Measurements from ENCODE around the gene FOS.

Gene FOS

GRCh38 chr14:75315144-75315543 is 36.5 kb downstream of the FOS start:
- H3K36me3 Mint-ChIP-seq, result no peaks in the 10 kb centered on the region
- DNase-seq, result no peak
- H3K27me3 Mint-ChIP-seq, result peaks cover 27% of the 10 kb centered on the region
- no peak overlapping the region for H3K27ac Mint-ChIP-seq
- H3K4me3 Mint-ChIP-seq, result no peak overlapping the region
- H3K4me1 Mint-ChIP-seq, result peaks cover 5% of the 10 kb centered on the region
- no peaks in the 10 kb centered on the region for H3K9me3 Mint-ChIP-seq
- CTCF ChIA-PET, result interaction anchor here (4.5 kb wide), 1 partner anchor 139 kb away, joined by 21 read pairs; no protein-coding TSS in a partner anchor

DNA sequence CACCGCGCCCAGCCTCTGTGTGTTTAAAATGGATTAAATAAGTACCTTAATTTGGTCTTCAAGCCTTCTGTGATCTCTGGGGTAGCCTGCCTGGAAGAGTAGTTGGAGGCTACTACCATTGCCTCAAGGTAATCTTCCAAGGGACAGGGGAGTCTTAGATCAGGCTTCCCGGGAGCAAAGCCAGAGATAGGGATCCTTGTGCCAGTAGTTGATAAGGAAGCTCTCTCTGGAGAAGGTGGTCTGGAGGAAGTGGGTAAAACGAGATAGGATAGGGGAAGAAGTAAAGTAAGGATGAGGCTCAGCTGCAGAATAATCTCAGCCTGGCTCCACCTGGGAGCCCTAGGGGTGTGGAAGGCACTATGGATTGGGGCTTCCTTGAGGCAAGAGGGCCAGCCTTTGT is 38.5 kb downstream of the FOS start:
- Mint-ChIP-seq H3K36me3 (no peaks in the 10 kb centered on the region), H3K4me1 (peaks cover 5% of the 10 kb centered on the region), H3K27me3 (peaks cover 30% of the 10 kb centered on the region), H3K27ac (no peak overlapping the region), H3K9me3 (no peaks in the 10 kb centered on the region), H3K4me3 (no peak overlapping the region)
- CTCF ChIA-PET, result interaction anchor here (0.9 to 1.0 kb wide), 2 partner anchors 170 to 571 kb away, joined by 3 to 4 read pairs; no protein-coding TSS in a partner anchor
- no peak for DNase-seq

- CTCF ChIA-PET, result interaction anchor here (0.8 kb wide), 1 partner anchor 24 kb away, joined by 3 read pairs; no protein-coding TSS in a partner anchor
- Mint-ChIP-seq H3K36me3 (no peaks in the 10 kb centered on the region), H3K27me3 (peaks cover 39% of the 10 kb centered on the region), H3K27ac (no peak overlapping the region), H3K4me1 (peaks cover 5% of the 10 kb centered on the region), H3K9me3 (no peaks in the 10 kb centered on the region), H3K4me3 (no peak overlapping the region)
- DNase-seq, result no peak
Observed at GRCh38 chr14:75318353-75318752, 39.7 kb downstream of the FOS start.

DNA sequence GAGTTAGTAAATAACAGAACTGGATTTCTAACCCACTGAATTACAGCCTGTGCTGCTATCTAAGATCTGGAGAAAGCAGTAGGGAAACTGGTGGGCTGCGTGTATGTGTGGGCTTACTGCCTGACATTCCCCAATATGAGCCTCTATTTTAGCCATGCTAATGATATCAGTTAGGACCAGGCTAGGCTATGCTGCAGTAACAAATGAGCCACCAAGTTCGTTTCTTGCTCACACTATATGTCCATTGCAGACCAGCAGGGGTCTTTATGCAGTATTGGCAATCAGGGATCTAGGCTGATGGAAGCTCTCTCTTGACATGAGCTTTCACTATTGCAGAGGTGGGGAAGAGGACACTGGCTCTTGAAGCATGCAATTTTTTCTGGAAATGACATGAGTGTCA is 40.4 kb downstream of the FOS start:
- no peak overlapping the region for H3K27ac Mint-ChIP-seq
- no peaks in the 10 kb centered on the region for H3K9me3 Mint-ChIP-seq
- H3K36me3 Mint-ChIP-seq, result no peaks in the 10 kb centered on the region
- H3K27me3 Mint-ChIP-seq, result peaks cover 39% of the 10 kb centered on the region
- CTCF ChIA-PET, result interaction anchor here (1.2 kb wide), 1 partner anchor 135 kb away, joined by 3 read pairs; no protein-coding TSS in a partner anchor
- DNase-seq, result no peak
- H3K4me1 Mint-ChIP-seq, result peaks cover 5% of the 10 kb centered on the region
- no peak overlapping the region for H3K4me3 Mint-ChIP-seq

GRCh38 chr14:75320196-75320595 is 41.6 kb downstream of the FOS start:
- peaks cover 3% of the 10 kb centered on the region for H3K4me1 Mint-ChIP-seq
- DNase-seq, result no peak
- no peak overlapping the region for H3K4me3 Mint-ChIP-seq
- no peak overlapping the region for H3K27ac Mint-ChIP-seq
- peaks cover 41% of the 10 kb centered on the region for H3K27me3 Mint-ChIP-seq
- no peaks in the 10 kb centered on the region for H3K36me3 Mint-ChIP-seq
- H3K9me3 Mint-ChIP-seq, result no peaks in the 10 kb centered on the region
- CTCF ChIA-PET, result no interaction called here

DNA sequence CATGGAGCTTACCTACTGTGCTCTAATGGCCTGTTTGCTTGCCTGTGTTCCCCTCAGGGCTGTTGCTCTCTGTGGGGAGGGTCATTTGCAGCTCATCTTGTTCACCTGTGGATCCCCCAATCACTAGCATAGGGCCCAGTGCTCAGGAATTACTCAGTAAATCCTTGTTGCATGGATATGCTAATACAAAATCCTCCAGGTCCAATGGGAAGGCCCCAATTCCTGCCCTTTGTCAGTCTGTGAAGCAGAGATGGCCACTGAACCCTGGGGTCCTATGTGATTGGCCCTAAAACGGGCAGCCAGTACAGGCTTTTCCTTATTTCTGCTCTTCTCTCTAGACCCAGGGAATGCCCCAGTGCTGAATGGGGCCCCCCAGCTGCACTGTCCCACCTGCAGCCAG is 44.1 kb downstream of the FOS start:
- no peaks in the 10 kb centered on the region for H3K9me3 Mint-ChIP-seq
- CTCF ChIA-PET, result interaction anchor here (1.1 kb wide), 1 partner anchor 131 kb away, joined by 5 read pairs; no protein-coding TSS in a partner anchor
- peaks cover 27% of the 10 kb centered on the region for H3K27me3 Mint-ChIP-seq
- H3K27ac Mint-ChIP-seq, result no peak overlapping the region
- no peak overlapping the region for H3K4me3 Mint-ChIP-seq
- H3K36me3 Mint-ChIP-seq, result no peaks in the 10 kb centered on the region
- DNase-seq, result no peak
- H3K4me1 Mint-ChIP-seq, result no peaks in the 10 kb centered on the region

- CTCF ChIA-PET, result interaction anchor here (1.0 kb wide), 1 partner anchor 130 kb away, joined by 4 read pairs; no protein-coding TSS in a partner anchor
- Mint-ChIP-seq H3K4me1 (no peaks in the 10 kb centered on the region), H3K27ac (no peak overlapping the region), H3K27me3 (peaks cover 25% of the 10 kb centered on the region), H3K36me3 (no peaks in the 10 kb centered on the region), H3K4me3 (no peak overlapping the region), H3K9me3 (no peaks in the 10 kb centered on the region)
- DNase-seq, result no peak
Observed at GRCh38 chr14:75323571-75323970, 44.9 kb downstream of the FOS start.

GRCh38 chr14:75328558-75329155 is 50.0 kb downstream of the FOS start:
- DNase-seq, result no peak
- Mint-ChIP-seq H3K27me3 (peaks cover 18% of the 10 kb centered on the region), H3K9me3 (no peaks in the 10 kb centered on the region), H3K4me1 (peaks cover 11% of the 10 kb centered on the region), H3K27ac (no peak overlapping the region), H3K36me3 (no peaks in the 10 kb centered on the region), H3K4me3 (no peak overlapping the region)
- CTCF ChIA-PET, result interaction anchor here (1.4 to 1.9 kb wide), 2 partner anchors 20 to 125 kb away, joined by 8 read pairs; no protein-coding TSS in a partner anchor

- H3K9me3 Mint-ChIP-seq, result no peaks in the 10 kb centered on the region
- DNase-seq, result no peak
- CTCF ChIA-PET, result no interaction called here
- peaks cover 18% of the 10 kb centered on the region for H3K27me3 Mint-ChIP-seq
- peaks cover 18% of the 10 kb centered on the region for H3K4me1 Mint-ChIP-seq
- H3K36me3 Mint-ChIP-seq, result no peaks in the 10 kb centered on the region
- H3K27ac Mint-ChIP-seq, result no peak overlapping the region
- H3K4me3 Mint-ChIP-seq, result no peak overlapping the region
Observed at GRCh38 chr14:75329369-75329768, 50.7 kb downstream of the FOS start.

DNA sequence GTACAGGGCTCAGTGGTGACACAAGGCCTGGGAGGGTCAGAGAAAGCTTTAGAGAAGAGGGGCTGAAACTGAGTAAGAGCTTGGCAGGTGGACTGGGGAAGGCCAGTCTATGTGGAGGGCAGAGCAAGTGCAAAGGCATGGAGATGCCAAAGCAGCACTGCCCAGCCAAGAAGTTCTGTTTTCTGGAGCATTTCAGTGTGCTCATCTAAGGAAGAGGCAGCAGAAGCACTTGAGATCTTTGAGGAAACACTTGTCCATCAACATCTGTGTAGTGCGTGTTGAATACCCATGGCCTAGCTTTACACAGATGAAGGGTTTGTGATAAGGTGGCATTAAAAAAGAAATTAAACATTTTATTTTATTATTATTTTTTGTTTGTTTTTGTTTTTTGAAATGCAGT is 52.8 kb downstream of the FOS start:
- peaks cover 12% of the 10 kb centered on the region for H3K27me3 Mint-ChIP-seq
- DNase-seq, result no peak
- H3K27ac Mint-ChIP-seq, result no peak overlapping the region
- CTCF ChIA-PET, result interaction anchor here (1.0 kb wide), 1 partner anchor 157 kb away, joined by 4 read pairs; no protein-coding TSS in a partner anchor
- H3K4me3 Mint-ChIP-seq, result no peak overlapping the region
- H3K9me3 Mint-ChIP-seq, result no peaks in the 10 kb centered on the region
- H3K36me3 Mint-ChIP-seq, result no peaks in the 10 kb centered on the region
- H3K4me1 Mint-ChIP-seq, result peaks cover 30% of the 10 kb centered on the region
